Osteoblast (primary cell): ENCODE measurements around the gene C2orf72. TPM values are rescaled to one million over a fixed set of nuclear protein-coding genes. Genes with fewer than 3 reads are reported as not detected.

Experiments used
- DNase-seq: peaks from one replicate; pipeline ENCODE4 v3.0.0; 2011; ENCODE audit warnings: low spot score, mixed read lengths; ENCODE audit not compliant: insufficient read length; ENCODE audit errors: missing footprints
- H2AFZ ChIP-seq: 2 replicates; pipeline ENCODE4 v1.6.0; 2011; ENCODE audit warnings: mild to moderate bottlenecking, low read length
- H3K27ac ChIP-seq: 2 replicates; pipeline ENCODE4 v1.5.1; 2011; ENCODE audit warnings: mild to moderate bottlenecking, low read depth, low read length, moderate library complexity
- H3K27me3 ChIP-seq: 2 replicates; pipeline ENCODE4 v1.6.0; 2012; ENCODE audit warnings: mild to moderate bottlenecking, control low read depth, inconsistent platforms, low read length, moderate library complexity; ENCODE audit not compliant: insufficient read depth
- H3K36me3 ChIP-seq: 2 replicates; pipeline ENCODE4 v1.5.1; 2011; ENCODE audit warnings: mild to moderate bottlenecking, low read length, control low read depth, moderate library complexity; ENCODE audit not compliant: insufficient read depth
- H3K4me1 ChIP-seq: 2 replicates; pipeline ENCODE4 v1.5.1; 2011; ENCODE audit warnings: mild to moderate bottlenecking, low read length, control low read depth, moderate library complexity; ENCODE audit not compliant: insufficient read depth
- H3K4me2 ChIP-seq: 2 replicates; pipeline ENCODE4 v1.6.0; 2011; ENCODE audit warnings: mild to moderate bottlenecking, low read length; ENCODE audit not compliant: insufficient read depth
- H3K4me3 ChIP-seq: fragments of 200-600 bp; sonication (generic); 3 replicates; pipeline ENCODE4 v1.5.1; 2012; ENCODE audit warnings: mild to moderate bottlenecking, low read length, inconsistent platforms; ENCODE audit not compliant: insufficient read depth
- H3K79me2 ChIP-seq: 2 replicates; pipeline ENCODE4 v1.6.0; 2012; ENCODE audit warnings: mild to moderate bottlenecking, low read length, control low read depth, inconsistent platforms; ENCODE audit not compliant: insufficient read depth
- H3K9me3 ChIP-seq: 2 replicates; pipeline ENCODE4 v1.5.1; 2011; ENCODE audit warnings: low read depth, low read length, control low read depth
- H4K20me1 ChIP-seq: 2 replicates; pipeline ENCODE4 v1.6.0; 2012; ENCODE audit warnings: mild to moderate bottlenecking, low read length, control low read depth; ENCODE audit not compliant: insufficient read depth
- total RNA-seq: library from RNA; depleted of rRNA; stranded (reverse); fragments of >200 nt; gene quantifications from 2 replicates; pipeline ENCODE4 v1.2.3, GENCODE V29; 2012
- TF ChIP-seq, protein P1 (sequence below): IDR thresholded peaks from 2 replicates; pipeline ENCODE4 v1.5.1; 2011; ENCODE audit warnings: mild to moderate bottlenecking, low read depth, low read length, moderate library complexity; ENCODE audit errors: extremely low read depth

C2orf72 gene
- total RNA-seq, 1 donor = not detected

- H3K27me3 ChIP-seq = peaks cover 21% of the 10 kb centered on the region
- H3K4me1 ChIP-seq = peaks cover 13% of the 10 kb centered on the region
- TF ChIP-seq, protein P1, sequence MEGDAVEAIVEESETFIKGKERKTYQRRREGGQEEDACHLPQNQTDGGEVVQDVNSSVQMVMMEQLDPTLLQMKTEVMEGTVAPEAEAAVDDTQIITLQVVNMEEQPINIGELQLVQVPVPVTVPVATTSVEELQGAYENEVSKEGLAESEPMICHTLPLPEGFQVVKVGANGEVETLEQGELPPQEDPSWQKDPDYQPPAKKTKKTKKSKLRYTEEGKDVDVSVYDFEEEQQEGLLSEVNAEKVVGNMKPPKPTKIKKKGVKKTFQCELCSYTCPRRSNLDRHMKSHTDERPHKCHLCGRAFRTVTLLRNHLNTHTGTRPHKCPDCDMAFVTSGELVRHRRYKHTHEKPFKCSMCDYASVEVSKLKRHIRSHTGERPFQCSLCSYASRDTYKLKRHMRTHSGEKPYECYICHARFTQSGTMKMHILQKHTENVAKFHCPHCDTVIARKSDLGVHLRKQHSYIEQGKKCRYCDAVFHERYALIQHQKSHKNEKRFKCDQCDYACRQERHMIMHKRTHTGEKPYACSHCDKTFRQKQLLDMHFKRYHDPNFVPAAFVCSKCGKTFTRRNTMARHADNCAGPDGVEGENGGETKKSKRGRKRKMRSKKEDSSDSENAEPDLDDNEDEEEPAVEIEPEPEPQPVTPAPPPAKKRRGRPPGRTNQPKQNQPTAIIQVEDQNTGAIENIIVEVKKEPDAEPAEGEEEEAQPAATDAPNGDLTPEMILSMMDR = no peak
- no peaks in the 10 kb centered on the region for H3K79me2 ChIP-seq
- H3K27ac ChIP-seq = no peak overlapping the region
- H3K9me3 ChIP-seq = no peaks in the 10 kb centered on the region
- H3K4me2 ChIP-seq = no peak overlapping the region
- no peaks in the 10 kb centered on the region for H3K36me3 ChIP-seq
- DNase-seq = no peak
- no peaks in the 10 kb centered on the region for H4K20me1 ChIP-seq
- H3K4me3 ChIP-seq = no peak overlapping the region
- H2AFZ ChIP-seq = no peak overlapping the region
These were observed 37.8 kb upstream of the C2orf72 start for GRCh38 chr2:230999477-230999876.

GRCh38 chr2:231000211-231000904 is 37.0 kb upstream of the C2orf72 start:
- Histone ChIP-seq H4K20me1 (no peaks in the 10 kb centered on the region), H2AFZ (peak overlapping the region; percentile 10), H3K4me3 (no peak overlapping the region), H3K79me2 (no peaks in the 10 kb centered on the region), H3K9me3 (no peaks in the 10 kb centered on the region), H3K27ac (no peak overlapping the region), H3K4me1 (peaks cover 13% of the 10 kb centered on the region), H3K27me3 (peaks cover 21% of the 10 kb centered on the region), H3K36me3 (no peaks in the 10 kb centered on the region), H3K4me2 (no peak overlapping the region)
- TF ChIP-seq, protein P1 = no peak
- no peak for DNase-seq

- Histone ChIP-seq H3K4me2 (no peak overlapping the region), H4K20me1 (no peaks in the 10 kb centered on the region), H3K9me3 (no peaks in the 10 kb centered on the region), H3K4me1 (peaks cover 13% of the 10 kb centered on the region), H3K27ac (no peak overlapping the region), H3K27me3 (peaks cover 19% of the 10 kb centered on the region), H2AFZ (no peak overlapping the region), H3K4me3 (no peak overlapping the region), H3K36me3 (no peaks in the 10 kb centered on the region), H3K79me2 (no peaks in the 10 kb centered on the region)
- TF ChIP-seq, protein P1 = no peak
- DNase-seq = no peak
These were observed 36.3 kb upstream of the C2orf72 start for GRCh38 chr2:231001036-231001435.

- Histone ChIP-seq H3K4me3 (no peak overlapping the region), H3K9me3 (no peaks in the 10 kb centered on the region), H3K79me2 (no peaks in the 10 kb centered on the region), H3K27me3 (peaks cover 18% of the 10 kb centered on the region), H2AFZ (peak overlapping the region; percentile 53), H3K27ac (no peak overlapping the region), H4K20me1 (no peaks in the 10 kb centered on the region), H3K4me2 (peak overlapping the region; percentile 6), H3K4me1 (peaks cover 13% of the 10 kb centered on the region), H3K36me3 (no peaks in the 10 kb centered on the region)
- DNase-seq = peak; percentile 93
- TF ChIP-seq, protein P1 = no peak
These were observed 35.4 kb upstream of the C2orf72 start for GRCh38 chr2:231001921-231002320.
